Right atrium auricular region (tissue), 2 donors: ENCODE data around the gene WDR48. TPM values are rescaled to one million over a fixed set of nuclear protein-coding genes. Genes with fewer than 3 reads are reported as not detected.
A peak's percentile ranks its signal among the peaks of the same experiment; 100 is the strongest.

ENCODE experiments used
- DNase-seq: peaks from one replicate; pipeline ENCODE4 v3.0.0-alpha.2; 2019; ENCODE audit warnings: low spot score
- H3K27ac ChIP-seq, 2 donors: fragments of 200-600 bp; sonication (generic); 1 replicate in 1 of 2; 2 replicates in 1 of 2; pipeline ENCODE4 v1.5.1; 2016 to 2019
- H3K27me3 ChIP-seq, 2 donors: fragments of 200-600 bp; sonication (generic); one replicate each; pipeline versions ENCODE4 v1.5.1 to v1.6.0; 2017 to 2019
- H3K36me3 ChIP-seq: fragments of 200-600 bp; sonication (generic); one replicate; pipeline ENCODE4 v1.5.1; 2016
- H3K4me1 ChIP-seq, 2 donors: fragments of 200-600 bp; sonication (generic); one replicate each; pipeline versions ENCODE4 v1.5.1 to v1.6.0; 2017 to 2019
- H3K4me3 ChIP-seq, 2 donors: fragments of 200-600 bp; sonication (generic); 1 replicate in 1 of 2; 2 replicates in 1 of 2; pipeline ENCODE4 v1.5.1; 2017 to 2019; ENCODE audit warnings: mild to moderate bottlenecking in 1 of 2, moderate library complexity in 1 of 2
- H3K9me3 ChIP-seq, 2 donors: fragments of 200-600 bp; sonication (generic); one replicate each; pipeline ENCODE4 v1.5.1; 2019
- CTCF ChIP-seq, 2 donors: fragments of 200-600 bp; sonication (generic); IDR thresholded peaks; one replicate each; pipeline ENCODE4 v1.5.1; 2019; ENCODE audit warnings: antibody characterized with exemption in 2 of 2
- total RNA-seq, 2 donors: library from RNA; depleted of rRNA; stranded (reverse); fragments of >200 nt; gene quantifications; one replicate each; pipeline ENCODE4 v1.1.0, GENCODE V29; 2016

The WDR48 gene
- total RNA-seq, 2 donors from 2014 or later = 11.9 to 17.1 TPM

- Histone ChIP-seq H3K36me3 (peaks cover 27% of the 10 kb centered on the region), H3K4me1 (peaks cover 0 to 52% of the 10 kb centered on the region in 2 donors), H3K4me3 (no peak overlapping the region), H3K9me3 (no peaks in the 10 kb centered on the region), H3K27me3 (no peaks in the 10 kb centered on the region), H3K27ac (peak overlapping the region in 1 of 2 donors; percentile 6)
- DNase-seq = no peak
- TF ChIP-seq CTCF (IDR thresholded peaks at IDR 0.05) = no peak
These were observed 51.5 kb downstream of the WDR48 start for GRCh38 chr3:39103324-39103693.

- DNase-seq = no peak
- Histone ChIP-seq H3K27ac (peak overlapping the region; percentile 6 to 28), H3K9me3 (no peaks in the 10 kb centered on the region), H3K4me1 (peaks cover 0 to 58% of the 10 kb centered on the region in 2 donors), H3K4me3 (no peak overlapping the region), H3K27me3 (no peaks in the 10 kb centered on the region), H3K36me3 (peaks cover 20% of the 10 kb centered on the region)
- no peak for TF ChIP-seq CTCF (IDR thresholded peaks at IDR 0.05)
These were observed 52.2 kb downstream of the WDR48 start for GRCh38 chr3:39103791-39104552.

- TF ChIP-seq CTCF (IDR thresholded peaks at IDR 0.05) = no peak
- no peak overlapping the region for H3K27ac ChIP-seq
These were observed 53.3 kb downstream of the WDR48 start for GRCh38 chr3:39104961-39105686.

GRCh38 chr3:39105687-39106063 lies 53.9 kb downstream of the WDR48 start:
- H3K9me3 ChIP-seq = no peaks in the 10 kb centered on the region
- peaks cover 0 to 60% of the 10 kb centered on the region in 2 donors for H3K4me1 ChIP-seq
- no peak for TF ChIP-seq CTCF (IDR thresholded peaks at IDR 0.05)
- H3K27me3 ChIP-seq = no peaks in the 10 kb centered on the region
- no peak for DNase-seq
- H3K4me3 ChIP-seq = peak overlapping the region in 1 of 2 donors; percentile 95
- H3K36me3 ChIP-seq = peaks cover 3% of the 10 kb centered on the region
- H3K27ac ChIP-seq = peak overlapping the region in 1 of 2 donors; percentile 95

More at GRCh38 chr3:39104961-39105686, 53.3 kb downstream of the WDR48 start:
- no peaks in the 10 kb centered on the region for H3K27me3 ChIP-seq
- no peak for DNase-seq
- no peaks in the 10 kb centered on the region for H3K9me3 ChIP-seq
- peaks cover 8% of the 10 kb centered on the region for H3K36me3 ChIP-seq
- H3K4me1 ChIP-seq = peaks cover 0 to 60% of the 10 kb centered on the region in 2 donors
- no peak overlapping the region for H3K4me3 ChIP-seq

DNA sequence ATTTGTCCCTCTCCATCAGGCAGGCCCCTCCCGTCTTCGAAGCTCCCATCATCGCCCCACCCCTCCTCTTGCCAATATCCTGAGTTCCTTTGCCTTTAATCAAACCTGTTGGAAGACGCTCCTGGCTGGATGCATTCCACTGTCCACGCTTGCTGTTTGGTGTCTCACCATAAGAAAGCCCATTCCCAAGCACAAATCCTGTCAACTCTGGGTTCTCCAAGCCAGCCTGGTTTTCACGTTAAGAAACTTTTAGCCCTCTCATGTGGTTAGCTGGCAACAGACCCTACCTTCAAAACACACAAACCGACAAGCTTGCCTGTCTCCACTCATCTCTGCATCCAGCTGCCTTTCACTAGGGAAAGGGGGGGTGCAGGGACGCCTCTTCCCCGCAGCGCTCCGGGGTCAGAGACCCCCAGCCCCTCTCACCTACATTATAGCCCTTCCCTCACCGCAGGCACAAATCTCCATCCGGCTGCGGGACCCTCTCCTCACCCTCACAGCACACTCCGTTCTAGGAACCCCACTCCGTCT lies 54.5 kb downstream of the WDR48 start:
- Histone ChIP-seq H3K36me3 (no peaks in the 10 kb centered on the region), H3K9me3 (no peaks in the 10 kb centered on the region), H3K4me1 (peaks cover 0 to 57% of the 10 kb centered on the region in 2 donors), H3K27ac (peak overlapping the region; percentile 92 to 95), H3K4me3 (peak overlapping the region; percentile 84 to 95), H3K27me3 (no peaks in the 10 kb centered on the region)
- DNase-seq = peak; percentile 57
- no peak for TF ChIP-seq CTCF (IDR thresholded peaks at IDR 0.05)
